ENCODE measurements around the gene MLST8.

DNA sequence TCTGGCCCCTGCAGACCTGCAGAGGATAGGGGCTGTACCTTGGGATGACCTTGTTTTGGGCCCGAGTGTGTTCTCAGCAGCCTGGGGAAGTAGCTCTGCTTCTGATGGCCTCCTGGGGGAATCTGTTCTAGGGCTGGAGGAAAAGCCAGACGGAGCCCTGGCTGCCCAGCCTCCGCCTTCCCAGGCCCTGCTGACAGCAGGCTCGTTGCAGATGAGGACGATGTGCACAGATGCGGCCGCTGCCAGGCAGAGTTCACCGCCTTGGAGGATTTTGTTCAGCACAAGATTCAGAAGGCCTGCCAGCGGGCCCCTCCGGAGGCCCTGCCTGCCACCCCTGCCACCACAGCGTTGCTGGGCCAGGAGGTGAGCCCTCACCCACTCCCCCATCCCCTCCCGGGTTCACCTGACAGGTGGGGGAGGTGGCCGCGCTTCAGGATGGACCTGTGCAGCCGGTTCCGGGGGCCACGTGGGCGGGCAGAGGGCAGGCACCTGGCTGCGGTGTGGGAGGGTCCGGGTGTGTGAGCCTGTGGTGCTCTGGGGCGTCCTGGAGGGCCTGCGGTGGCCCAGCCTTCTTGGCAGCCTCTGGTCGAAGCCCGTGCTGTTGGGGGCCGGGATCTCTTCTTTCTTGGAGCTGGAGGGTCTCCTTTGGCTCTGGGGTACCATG lies 23.0 kb downstream of the MLST8 start:
- TF ChIP-seq POLR2A (IDR thresholded peaks at IDR 0.05; ENCODE audit: extremely low read depth, insufficient read length) (no peak), MYC (IDR thresholded peaks at IDR 0.05; ENCODE audit: low read depth, low read length) (no peak)
- TF ChIP-seq, protein P1, sequence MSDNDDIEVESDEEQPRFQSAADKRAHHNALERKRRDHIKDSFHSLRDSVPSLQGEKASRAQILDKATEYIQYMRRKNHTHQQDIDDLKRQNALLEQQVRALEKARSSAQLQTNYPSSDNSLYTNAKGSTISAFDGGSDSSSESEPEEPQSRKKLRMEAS (IDR thresholded peaks at IDR 0.05; ENCODE audit: low read depth, low read length) = no peak
- TF ChIP-seq, protein P2, sequence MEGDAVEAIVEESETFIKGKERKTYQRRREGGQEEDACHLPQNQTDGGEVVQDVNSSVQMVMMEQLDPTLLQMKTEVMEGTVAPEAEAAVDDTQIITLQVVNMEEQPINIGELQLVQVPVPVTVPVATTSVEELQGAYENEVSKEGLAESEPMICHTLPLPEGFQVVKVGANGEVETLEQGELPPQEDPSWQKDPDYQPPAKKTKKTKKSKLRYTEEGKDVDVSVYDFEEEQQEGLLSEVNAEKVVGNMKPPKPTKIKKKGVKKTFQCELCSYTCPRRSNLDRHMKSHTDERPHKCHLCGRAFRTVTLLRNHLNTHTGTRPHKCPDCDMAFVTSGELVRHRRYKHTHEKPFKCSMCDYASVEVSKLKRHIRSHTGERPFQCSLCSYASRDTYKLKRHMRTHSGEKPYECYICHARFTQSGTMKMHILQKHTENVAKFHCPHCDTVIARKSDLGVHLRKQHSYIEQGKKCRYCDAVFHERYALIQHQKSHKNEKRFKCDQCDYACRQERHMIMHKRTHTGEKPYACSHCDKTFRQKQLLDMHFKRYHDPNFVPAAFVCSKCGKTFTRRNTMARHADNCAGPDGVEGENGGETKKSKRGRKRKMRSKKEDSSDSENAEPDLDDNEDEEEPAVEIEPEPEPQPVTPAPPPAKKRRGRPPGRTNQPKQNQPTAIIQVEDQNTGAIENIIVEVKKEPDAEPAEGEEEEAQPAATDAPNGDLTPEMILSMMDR (IDR thresholded peaks at IDR 0.05; ENCODE audit: low read depth, low read length) = no peak

Data from NB4 (cell line).